ENCODE results near the gene RBPJL.

- TF ChIP-seq FOXS1 (CRISPR knock-in tag; IDR thresholded peaks at IDR 0.05) (no peak), RAD21 (conservative IDR thresholded peaks at IDR 0.05 in 1 of 2, IDR thresholded peaks at IDR 0.05 in 1 of 2) (no peak), CTCF (IDR thresholded peaks at IDR 0.05) (no peak), JUN (IDR thresholded peaks at IDR 0.05) (no peak), CHD4 (IDR thresholded peaks at IDR 0.05; ENCODE audit: borderline replicate concordance) (no peak), HDAC2 (IDR thresholded peaks at IDR 0.05) (no peak), RNF2 (IDR thresholded peaks at IDR 0.05; ENCODE audit: borderline replicate concordance, low read depth) (no peak), EHMT2 (IDR thresholded peaks at IDR 0.05; ENCODE audit: low read depth) (no peak), NR3C1 (IDR thresholded peaks at IDR 0.05) (no peak), MAX (IDR thresholded peaks at IDR 0.05) (no peak)
Measured at GRCh38 chr20:45299786-45300185, 6.9 kb upstream of the RBPJL start.
